ENCODE results near the gene HOXD1.

GRCh38 chr2:176142281-176142680 lies 46.2 kb upstream of the HOXD1 start:
- TF ChIP-seq YY1 (IDR thresholded peaks at IDR 0.05; ENCODE audit: insufficient read depth, insufficient read length) (no peak), SUZ12 (IDR thresholded peaks at IDR 0.05; ENCODE audit: extremely low read depth, insufficient read depth, insufficient read length) (no peak)

All from NT2/D1 (cell line).